Amygdala (tissue), 56 donors: ENCODE measurements around the gene VRK2.
A peak's percentile ranks its signal among the peaks of the same experiment; 100 is the strongest.

Experiments
- DNase-seq, 56 donors: peaks; one replicate each; lab custom pipeline; 2025; lab: John Stamatoyannopoulos, UW

The VRK2 gene

DNA sequence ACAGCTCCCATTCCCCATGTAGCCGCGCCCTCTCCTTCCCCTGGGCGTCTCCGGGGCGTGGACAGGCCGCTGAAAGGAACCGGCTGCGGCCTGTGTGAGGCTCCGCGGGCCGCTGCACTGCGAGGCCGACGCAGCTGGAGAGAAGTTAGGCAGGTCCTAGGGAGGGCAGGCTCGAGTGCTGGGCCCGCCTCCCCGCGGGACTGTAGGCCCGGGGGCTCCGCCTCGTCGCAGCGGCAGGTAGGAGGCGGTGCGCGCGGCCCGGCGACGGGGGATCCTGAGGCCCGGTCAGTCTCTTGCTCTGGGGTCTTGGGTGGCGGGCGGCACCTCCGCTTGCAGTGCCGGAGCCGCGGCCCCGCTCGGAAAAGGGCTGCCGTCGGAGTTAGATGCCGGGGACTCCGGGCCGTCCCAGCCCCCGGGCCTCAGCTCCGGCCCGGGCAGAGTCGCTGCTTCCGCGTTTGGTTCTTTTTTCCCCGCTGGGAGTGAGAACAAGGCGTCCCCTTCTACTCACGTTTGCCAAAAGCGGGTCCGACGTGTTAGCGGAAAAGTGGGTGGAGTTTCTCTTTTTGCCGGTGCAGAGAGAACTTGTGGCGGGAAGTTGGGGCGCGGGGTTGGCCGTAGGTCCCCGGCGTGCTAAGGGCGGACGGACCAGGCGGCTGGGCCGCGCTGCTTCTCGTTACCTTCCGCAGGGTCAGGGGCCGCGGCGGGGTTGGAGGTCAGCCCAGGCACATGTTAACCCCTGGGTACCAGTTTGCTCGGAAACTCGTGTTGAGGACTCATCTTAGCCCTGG, at the start of gene VRK2:
Gene VRK2 (plus strand): TSS at position 222 of the 788 bp plus-strand sequence. CDS start 2,026 bp downstream, outside the sequence.
- peak in 50 of 56 donors; percentile 7 to 72 (median 46) for DNase-seq

- DNase-seq, result no peak
Measured at GRCh38 chr2:58006256-58006951, 40.2 kb upstream of the VRK2 start.

- no peak for DNase-seq
Measured at GRCh38 chr2:58006952-58007284, 39.7 kb upstream of the VRK2 start.

DNA sequence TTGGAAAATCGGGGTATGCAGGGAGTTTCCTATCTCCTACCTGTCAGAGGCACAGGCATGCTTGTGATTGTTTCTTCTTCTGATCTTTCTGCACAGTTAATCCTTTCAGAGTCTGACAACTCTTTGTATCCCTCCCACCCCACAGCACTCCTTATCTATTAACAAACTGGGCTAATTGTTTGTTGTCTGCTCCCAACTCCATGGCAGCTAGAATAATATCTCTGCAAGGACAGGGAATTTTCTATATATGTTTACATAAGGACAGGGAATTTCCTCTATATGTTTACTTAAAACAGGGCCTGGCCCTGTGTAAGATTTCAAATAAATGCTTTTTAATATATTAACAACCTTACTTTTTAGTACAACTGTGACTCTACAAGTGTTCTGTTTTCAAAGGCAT, 36.0 kb upstream of the VRK2 start:
- no peak for DNase-seq

DNA sequence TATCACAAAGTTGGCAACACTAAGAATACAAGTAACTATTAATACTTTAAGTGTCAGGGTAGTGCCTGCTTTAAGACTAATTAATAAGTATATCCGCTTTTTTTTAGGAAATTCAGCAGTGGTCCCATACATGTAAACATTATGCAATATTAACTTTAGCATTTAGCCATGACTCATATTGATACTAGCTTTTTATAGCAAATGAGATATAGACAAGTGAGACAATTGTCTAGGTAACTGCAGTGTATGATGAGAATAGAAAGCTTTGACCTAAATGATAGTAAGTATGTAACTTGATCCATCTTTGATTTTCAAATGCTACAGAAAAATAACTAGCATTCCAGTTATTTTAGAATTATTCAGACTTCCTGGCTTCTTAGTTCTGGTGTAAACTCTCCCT, 27.4 kb upstream of the VRK2 start:
- DNase-seq, result no peak

DNA sequence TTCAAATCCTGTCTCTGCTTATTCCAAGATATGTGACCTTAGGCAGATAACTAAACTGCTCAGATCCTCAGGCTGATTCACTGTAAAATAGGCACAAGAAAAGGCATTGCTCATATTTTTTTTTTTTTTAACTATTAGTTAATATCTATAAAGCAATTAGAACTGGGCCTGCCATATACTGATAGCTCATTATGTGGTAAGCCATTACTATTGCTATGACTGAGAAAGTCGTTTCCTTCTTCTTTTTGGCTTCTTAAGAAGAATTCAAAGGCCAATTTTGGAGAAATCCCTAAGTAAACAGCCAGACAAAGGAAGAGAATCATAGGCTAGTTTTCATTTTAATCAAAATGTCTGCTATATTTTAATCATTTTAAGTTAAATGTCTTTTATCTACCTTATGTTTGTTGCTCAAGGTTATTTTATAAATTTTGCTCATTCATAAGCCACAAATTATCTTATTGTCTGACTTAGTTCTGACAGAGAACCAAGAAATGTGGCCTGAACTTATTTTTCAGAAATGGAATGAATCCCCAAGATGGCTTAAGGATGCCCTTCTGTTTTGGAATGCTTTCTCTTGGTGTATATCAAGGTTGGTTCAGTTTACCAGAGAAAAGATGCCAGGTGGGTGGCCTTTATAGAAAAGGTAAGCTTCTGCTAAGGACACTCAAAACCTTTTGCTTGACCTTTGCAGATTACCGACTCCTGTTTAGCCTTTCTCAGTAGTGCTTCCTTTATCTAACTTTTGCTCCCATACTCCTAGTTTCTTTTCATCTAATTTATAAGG, 21.3 kb upstream of the VRK2 start:
- no peak for DNase-seq

DNA sequence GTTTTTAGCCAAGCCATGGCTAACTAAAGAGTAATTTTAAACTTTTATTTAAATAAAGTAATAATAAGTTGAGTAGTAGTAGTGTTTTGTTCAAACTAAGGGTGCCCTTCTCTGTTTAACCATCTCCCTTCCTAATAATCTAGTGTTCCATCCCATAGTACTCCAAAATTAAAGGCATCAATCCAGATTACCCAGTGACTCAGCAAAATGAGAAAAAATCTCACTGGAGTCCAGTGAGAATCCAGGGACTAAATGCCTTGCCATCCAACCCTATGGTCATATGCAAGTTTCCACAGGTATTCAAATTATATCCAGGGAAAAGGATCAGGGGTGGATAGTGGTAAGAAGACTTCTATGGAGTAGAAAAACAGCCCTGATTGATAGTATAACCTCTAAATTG, 19.6 kb upstream of the VRK2 start:
- no peak for DNase-seq

DNA sequence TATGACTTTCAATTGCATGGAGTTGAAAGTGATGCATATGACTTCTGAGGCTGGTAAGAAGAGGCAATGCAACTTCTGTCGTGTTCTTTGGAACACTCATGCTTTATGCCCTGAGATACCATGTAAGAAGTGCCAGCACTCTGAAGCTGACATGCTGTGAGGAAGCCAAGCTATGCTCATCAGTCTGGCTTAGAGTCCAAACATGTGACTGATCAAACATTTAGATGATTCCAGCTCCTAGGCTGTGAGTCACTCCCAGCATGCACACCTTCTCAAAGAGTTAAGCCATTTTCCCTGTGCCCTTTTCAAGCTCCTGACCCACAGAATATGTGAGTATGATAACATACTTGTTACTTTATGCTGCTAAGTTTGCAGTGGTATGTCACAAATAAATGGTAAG, 15.8 kb upstream of the VRK2 start:
- no peak for DNase-seq

GRCh38 chr2:58032016-58032763, 14.4 kb upstream of the VRK2 start:
- DNase-seq, result no peak

GRCh38 chr2:58032764-58033080, 13.9 kb upstream of the VRK2 start:
- DNase-seq, result no peak

- no peak for DNase-seq
Measured at GRCh38 chr2:58033530-58033929, 13.1 kb upstream of the VRK2 start.

- DNase-seq, result no peak
Measured at GRCh38 chr2:58035352-58035751, 11.3 kb upstream of the VRK2 start.

- no peak for DNase-seq
Measured at GRCh38 chr2:58039170-58039611, 7.4 kb upstream of the VRK2 start.

DNA sequence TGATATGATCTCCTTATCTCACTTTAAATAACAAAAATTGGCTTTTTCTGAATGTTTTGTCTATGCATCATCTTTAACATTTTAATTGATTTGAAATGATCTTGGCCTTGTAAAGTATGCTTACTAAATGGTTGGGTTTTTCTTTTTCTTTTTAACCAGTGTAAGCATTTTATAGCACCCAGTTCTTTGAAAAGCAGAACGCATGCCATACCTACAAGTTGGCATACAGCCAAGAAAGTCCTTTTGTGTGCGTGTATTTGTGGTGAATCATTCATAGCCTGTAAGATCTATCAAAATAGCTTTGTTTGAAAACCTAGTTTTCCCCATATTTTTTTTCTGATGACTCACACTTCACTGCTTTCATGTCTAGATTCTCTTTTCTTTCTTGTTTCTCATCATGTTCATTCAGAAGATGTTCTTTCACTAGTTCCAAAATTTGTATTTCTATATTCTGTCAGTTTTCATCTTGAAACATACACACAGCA, 4.1 kb upstream of the VRK2 start:
- DNase-seq, result no peak

GRCh38 chr2:58044145-58044544, 2.5 kb upstream of the VRK2 start:
- no peak for DNase-seq

GRCh38 chr2:58045580-58046334, 849 bp upstream of the VRK2 start:
- no peak for DNase-seq

DNA sequence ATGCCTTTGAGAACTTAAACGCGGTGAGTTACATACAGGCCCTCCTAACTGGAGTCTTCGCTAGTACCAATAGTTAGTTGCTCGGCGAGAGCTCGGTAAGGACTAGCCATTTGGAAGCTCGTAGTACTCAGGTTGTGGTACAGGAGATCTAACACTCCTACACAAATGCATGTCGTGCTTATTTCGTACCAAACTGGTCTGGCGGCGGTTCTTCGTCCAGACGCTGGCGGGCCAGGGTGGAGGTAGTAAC, 346 bp upstream of the VRK2 start:
- no peak for DNase-seq

GRCh38 chr2:58047373-58047935, 848 bp downstream of the VRK2 start:
- DNase-seq, result peak in 2 of 56 donors; percentile 51 to 53

DNA sequence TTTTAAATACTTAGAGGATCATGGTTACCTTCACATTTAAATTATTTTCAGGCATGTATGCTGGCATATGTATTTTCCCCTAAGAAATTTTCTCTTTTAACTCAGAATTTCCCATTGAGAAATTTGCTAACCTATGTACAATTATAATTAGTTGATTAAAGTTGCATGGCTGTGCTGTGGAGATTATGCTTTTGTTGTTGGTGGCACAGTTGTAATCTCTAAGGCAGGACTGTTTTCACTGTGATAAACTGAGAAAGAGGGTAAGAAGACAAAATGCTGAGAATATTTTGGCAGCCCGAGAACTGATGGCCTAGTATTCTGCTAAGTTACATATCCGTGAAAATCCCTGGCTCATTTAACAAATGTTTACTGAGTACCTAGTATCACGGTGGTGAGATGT, 1.4 kb downstream of the VRK2 start:
- no peak for DNase-seq

DNA sequence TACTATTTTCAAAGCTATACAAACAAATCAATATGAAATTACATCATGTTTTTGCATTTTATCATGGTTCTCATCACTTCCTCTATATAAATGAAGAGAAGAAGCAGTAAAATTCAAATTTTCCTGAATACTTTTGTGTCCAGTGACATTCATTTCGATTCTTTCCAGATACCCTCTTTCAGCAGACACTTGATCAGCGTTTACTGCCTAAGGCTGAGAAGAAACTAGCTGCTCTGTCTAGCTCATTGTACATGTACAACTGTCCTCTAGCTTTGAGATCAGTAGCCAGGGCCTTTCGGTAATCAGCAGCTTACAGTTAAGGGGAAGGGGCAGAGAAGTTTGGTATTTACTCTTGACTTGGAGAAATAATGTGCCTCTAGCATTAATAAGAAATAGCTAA, 4.8 kb downstream of the VRK2 start:
- no peak for DNase-seq
